ENCODE measurements around the gene KLHL26. TPM values are rescaled to one million over a fixed set of nuclear protein-coding genes. Genes with fewer than 3 reads are reported as not detected.

Gene KLHL26
- 12.0 TPM for total RNA-seq (ENCODE audit: unreplicated experiment)
- long read RNA-seq = 0 reads

GRCh38 chr19:18636969-18637629 lies at the start of gene KLHL26:
KLHL26 (plus strand) TSS chr19:18637028; CDS start chr19:18637055, 27 bp downstream.
- peaks cover 20% of the 10 kb centered on the region for H3K9me3 Mint-ChIP-seq (ENCODE audit: unreplicated experiment)
- H3K27me3 Mint-ChIP-seq (ENCODE audit: unreplicated experiment) = peaks cover 18% of the 10 kb centered on the region
- H3K4me1 Mint-ChIP-seq (ENCODE audit: low read depth, unreplicated experiment) = peaks cover 20% of the 10 kb centered on the region
- no peaks in the 10 kb centered on the region for H3K36me3 Mint-ChIP-seq (ENCODE audit: unreplicated experiment)
- peak within 1 kb of the TSS; percentile 22 for H3K27ac Mint-ChIP-seq (ENCODE audit: unreplicated experiment)
- TF ChIP-seq CTCF (IDR thresholded peaks at IDR 0.05; ENCODE audit: partially characterized antibody, unreplicated experiment) = no peak
- peak within 1 kb of the TSS; percentile 79 for H3K4me3 Mint-ChIP-seq (ENCODE audit: unreplicated experiment)
- DNase-seq = no peak

GRCh38 chr19:18587561-18587960 lies 49.3 kb upstream of the KLHL26 start:
- DNase-seq = no peak
- H3K36me3 Mint-ChIP-seq (ENCODE audit: unreplicated experiment) = no peaks in the 10 kb centered on the region
- peak overlapping the region; percentile 46 for H3K4me3 Mint-ChIP-seq (ENCODE audit: unreplicated experiment)
- peaks cover 22% of the 10 kb centered on the region for H3K9me3 Mint-ChIP-seq (ENCODE audit: unreplicated experiment)
- peaks cover 6% of the 10 kb centered on the region for H3K27me3 Mint-ChIP-seq (ENCODE audit: unreplicated experiment)
- no peak for TF ChIP-seq CTCF (IDR thresholded peaks at IDR 0.05; ENCODE audit: partially characterized antibody, unreplicated experiment)
- peaks cover 7% of the 10 kb centered on the region for H3K4me1 Mint-ChIP-seq (ENCODE audit: low read depth, unreplicated experiment)
- H3K27ac Mint-ChIP-seq (ENCODE audit: unreplicated experiment) = no peak overlapping the region

GRCh38 chr19:18587962-18588610 lies 48.7 kb upstream of the KLHL26 start:
- H3K9me3 Mint-ChIP-seq (ENCODE audit: unreplicated experiment) = peaks cover 22% of the 10 kb centered on the region
- H3K27ac Mint-ChIP-seq (ENCODE audit: unreplicated experiment) = peak overlapping the region; percentile 81
- H3K27me3 Mint-ChIP-seq (ENCODE audit: unreplicated experiment) = peaks cover 6% of the 10 kb centered on the region
- peaks cover 7% of the 10 kb centered on the region for H3K4me1 Mint-ChIP-seq (ENCODE audit: low read depth, unreplicated experiment)
- TF ChIP-seq CTCF (IDR thresholded peaks at IDR 0.05; ENCODE audit: partially characterized antibody, unreplicated experiment) = no peak
- no peak for DNase-seq
- H3K4me3 Mint-ChIP-seq (ENCODE audit: unreplicated experiment) = peak overlapping the region; percentile 87
- H3K36me3 Mint-ChIP-seq (ENCODE audit: unreplicated experiment) = no peaks in the 10 kb centered on the region

- peaks cover 9% of the 10 kb centered on the region for H3K27me3 Mint-ChIP-seq (ENCODE audit: unreplicated experiment)
- no peaks in the 10 kb centered on the region for H3K36me3 Mint-ChIP-seq (ENCODE audit: unreplicated experiment)
- H3K27ac Mint-ChIP-seq (ENCODE audit: unreplicated experiment) = peak within 1 kb of the TSS; percentile 93
- peak; percentile 93 for TF ChIP-seq CTCF (IDR thresholded peaks at IDR 0.05; ENCODE audit: partially characterized antibody, unreplicated experiment)
- peak within 1 kb of the TSS; percentile 96 for H3K4me3 Mint-ChIP-seq (ENCODE audit: unreplicated experiment)
- H3K9me3 Mint-ChIP-seq (ENCODE audit: unreplicated experiment) = peaks cover 25% of the 10 kb centered on the region
- H3K4me1 Mint-ChIP-seq (ENCODE audit: low read depth, unreplicated experiment) = peaks cover 7% of the 10 kb centered on the region
- peak; percentile 91 for DNase-seq
Observed at GRCh38 chr19:18588611-18589379, 48.0 kb upstream of the KLHL26 start, which contains the start of gene REX1BD. REX1BD (plus strand) TSS chr19:18588798; CDS start chr19:18588802, 4 bp downstream.
